OCI-LY7 (cell line): ENCODE data around the gene DNAJC6.
A peak's percentile ranks its signal among the peaks of the same experiment; 100 is the strongest.

Experiments
- EZH2phosphoT487 ChIP-seq: fragments of 200-600 bp; sonication (generic); IDR thresholded peaks from 2 replicates; pipeline ENCODE4 v1.6.1; 2018; ENCODE audit warnings: low read depth, borderline replicate concordance, mild to moderate bottlenecking, mixed run types, antibody characterized with exemption, low read length, moderate library complexity, mixed read lengths
- TF ChIP-seq, protein P1 (sequence below): fragments of 200-600 bp; sonication (generic); conservative IDR thresholded peaks from 2 replicates; pipeline ENCODE4 v1.5.1; 2014; ENCODE audit warnings: mild to moderate bottlenecking, antibody characterized with exemption, low read length, moderate library complexity, mixed read lengths

DNA sequence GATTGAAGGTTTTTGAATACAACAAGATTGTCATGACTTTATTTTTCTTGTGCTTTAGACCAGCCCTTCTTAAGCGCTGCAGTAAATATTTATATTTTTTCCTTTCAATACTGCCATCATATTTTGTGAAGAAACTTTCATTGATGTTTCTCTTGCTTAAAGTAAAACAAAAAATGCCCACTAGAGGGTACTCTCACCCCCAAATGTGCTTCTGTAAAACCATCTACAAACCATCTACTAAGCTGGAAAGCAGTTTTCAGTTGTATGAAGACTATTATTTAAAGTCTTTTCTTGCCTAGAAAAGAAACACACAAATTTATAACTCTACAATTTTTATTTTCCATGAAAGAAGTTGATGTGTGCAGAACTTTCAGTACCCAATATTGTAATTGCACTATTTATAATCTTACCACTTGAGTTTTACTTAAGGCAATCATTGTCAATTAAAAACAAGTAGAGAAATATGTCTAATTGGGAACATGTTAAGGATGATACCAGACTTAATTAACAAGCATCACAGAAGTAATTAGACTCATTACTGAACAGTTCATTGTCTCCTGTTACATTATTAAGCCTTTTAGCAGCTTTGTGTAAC, 121.9 kb downstream of the DNAJC6 start:
- TF ChIP-seq, protein P1, sequence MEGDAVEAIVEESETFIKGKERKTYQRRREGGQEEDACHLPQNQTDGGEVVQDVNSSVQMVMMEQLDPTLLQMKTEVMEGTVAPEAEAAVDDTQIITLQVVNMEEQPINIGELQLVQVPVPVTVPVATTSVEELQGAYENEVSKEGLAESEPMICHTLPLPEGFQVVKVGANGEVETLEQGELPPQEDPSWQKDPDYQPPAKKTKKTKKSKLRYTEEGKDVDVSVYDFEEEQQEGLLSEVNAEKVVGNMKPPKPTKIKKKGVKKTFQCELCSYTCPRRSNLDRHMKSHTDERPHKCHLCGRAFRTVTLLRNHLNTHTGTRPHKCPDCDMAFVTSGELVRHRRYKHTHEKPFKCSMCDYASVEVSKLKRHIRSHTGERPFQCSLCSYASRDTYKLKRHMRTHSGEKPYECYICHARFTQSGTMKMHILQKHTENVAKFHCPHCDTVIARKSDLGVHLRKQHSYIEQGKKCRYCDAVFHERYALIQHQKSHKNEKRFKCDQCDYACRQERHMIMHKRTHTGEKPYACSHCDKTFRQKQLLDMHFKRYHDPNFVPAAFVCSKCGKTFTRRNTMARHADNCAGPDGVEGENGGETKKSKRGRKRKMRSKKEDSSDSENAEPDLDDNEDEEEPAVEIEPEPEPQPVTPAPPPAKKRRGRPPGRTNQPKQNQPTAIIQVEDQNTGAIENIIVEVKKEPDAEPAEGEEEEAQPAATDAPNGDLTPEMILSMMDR: peak; percentile 89
- no peak for TF ChIP-seq EZH2phosphoT487
